Cardiac fibroblast (primary cell): ENCODE data around the gene SIVA1.

Experiments
- DNase-seq, 2 donors: peaks; one replicate each; pipeline versions ENCODE4 v3.0.0 to v3.0.0-alpha.2; 2010; ENCODE audit warnings: low read depth in 2 of 2
- H3K4me3 ChIP-seq, 2 donors: replicated peaks in 1 of 2; 1 replicate in 1 of 2; 2 replicates in 1 of 2; pipeline ENCODE4 v1.5.1; 2011; ENCODE audit warnings: low read depth in 2 of 2, low read length in 2 of 2, mild to moderate bottlenecking in 2 of 2, moderate library complexity in 1 of 2
- TF ChIP-seq, protein P1 (sequence below): IDR thresholded peaks from one replicate; pipeline ENCODE4 v1.5.1; 2011; ENCODE audit warnings: low read depth, mild to moderate bottlenecking, low read length, inconsistent platforms

SIVA1 gene

DNA sequence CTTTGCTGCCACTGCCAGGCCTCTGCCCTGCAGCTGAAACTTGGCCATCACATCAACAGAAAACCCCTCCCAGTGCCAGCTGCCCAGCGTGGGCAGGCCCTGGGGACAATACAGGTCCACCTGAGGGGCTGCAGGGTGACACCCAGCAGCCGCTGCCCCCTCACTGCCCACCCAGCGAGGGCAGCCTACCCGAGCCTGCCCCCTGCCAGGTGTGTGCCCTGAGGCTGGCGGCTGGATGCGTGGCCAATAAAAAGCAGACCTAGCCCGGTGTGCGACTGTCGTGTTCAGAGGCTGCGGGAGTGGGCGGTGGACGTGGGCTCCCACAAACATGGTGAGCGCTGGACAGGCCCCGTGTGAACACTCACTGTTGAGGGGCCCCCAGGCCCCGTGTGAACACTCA is 33.6 kb upstream of the SIVA1 start:
- H3K4me3 ChIP-seq, result no peak overlapping the region
- DNase-seq, result no peak
- TF ChIP-seq, protein P1, sequence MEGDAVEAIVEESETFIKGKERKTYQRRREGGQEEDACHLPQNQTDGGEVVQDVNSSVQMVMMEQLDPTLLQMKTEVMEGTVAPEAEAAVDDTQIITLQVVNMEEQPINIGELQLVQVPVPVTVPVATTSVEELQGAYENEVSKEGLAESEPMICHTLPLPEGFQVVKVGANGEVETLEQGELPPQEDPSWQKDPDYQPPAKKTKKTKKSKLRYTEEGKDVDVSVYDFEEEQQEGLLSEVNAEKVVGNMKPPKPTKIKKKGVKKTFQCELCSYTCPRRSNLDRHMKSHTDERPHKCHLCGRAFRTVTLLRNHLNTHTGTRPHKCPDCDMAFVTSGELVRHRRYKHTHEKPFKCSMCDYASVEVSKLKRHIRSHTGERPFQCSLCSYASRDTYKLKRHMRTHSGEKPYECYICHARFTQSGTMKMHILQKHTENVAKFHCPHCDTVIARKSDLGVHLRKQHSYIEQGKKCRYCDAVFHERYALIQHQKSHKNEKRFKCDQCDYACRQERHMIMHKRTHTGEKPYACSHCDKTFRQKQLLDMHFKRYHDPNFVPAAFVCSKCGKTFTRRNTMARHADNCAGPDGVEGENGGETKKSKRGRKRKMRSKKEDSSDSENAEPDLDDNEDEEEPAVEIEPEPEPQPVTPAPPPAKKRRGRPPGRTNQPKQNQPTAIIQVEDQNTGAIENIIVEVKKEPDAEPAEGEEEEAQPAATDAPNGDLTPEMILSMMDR, result no peak

DNA sequence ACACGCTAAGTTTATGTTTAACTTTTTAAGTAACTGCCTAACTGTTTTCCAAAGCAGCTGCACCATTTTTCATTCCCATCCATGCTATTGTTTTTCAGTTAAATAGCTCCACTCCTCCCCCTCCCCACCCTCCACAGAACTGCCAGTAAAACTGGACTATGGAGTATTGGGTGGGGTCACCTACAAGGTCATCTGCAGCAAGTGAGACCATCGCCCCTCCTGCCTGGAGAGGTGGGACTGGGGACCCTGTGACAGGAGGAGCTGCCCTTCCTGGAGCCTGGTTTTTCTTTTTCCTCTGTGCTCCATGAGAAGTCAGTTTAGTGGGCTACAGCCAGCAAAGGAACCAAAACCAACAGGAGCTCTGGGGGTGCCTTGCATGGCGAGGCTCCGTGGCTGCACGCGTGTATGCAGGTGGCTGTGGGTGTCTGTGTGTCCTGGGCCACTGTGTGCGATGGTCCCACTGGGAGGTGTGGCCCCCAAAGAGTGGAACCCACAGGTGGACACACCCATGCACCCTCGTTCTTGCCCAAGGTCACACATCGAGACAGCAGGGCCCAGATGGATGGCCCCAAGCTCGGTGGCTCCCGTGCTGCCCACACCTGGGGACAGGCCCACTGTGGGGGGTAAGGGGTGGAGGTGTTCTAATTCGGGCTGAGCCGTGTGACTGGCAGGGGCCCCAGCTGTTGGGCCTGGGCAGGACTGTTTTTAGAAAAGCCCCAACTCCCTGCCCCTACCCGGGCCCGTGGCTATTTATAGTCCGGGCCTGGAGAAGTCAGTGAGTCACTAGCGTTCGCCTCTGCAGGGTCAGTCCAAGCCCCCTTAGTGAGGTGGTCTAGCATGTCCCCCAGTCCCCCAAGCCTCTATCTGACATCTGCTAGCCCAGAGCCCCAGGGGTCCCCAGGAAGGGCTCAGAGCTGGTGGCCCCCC is 31.2 kb upstream of the SIVA1 start:
- TF ChIP-seq, protein P1, result no peak
- peak in 1 of 2 donors; percentile 46 for DNase-seq
- no peak overlapping the region for H3K4me3 ChIP-seq

DNA sequence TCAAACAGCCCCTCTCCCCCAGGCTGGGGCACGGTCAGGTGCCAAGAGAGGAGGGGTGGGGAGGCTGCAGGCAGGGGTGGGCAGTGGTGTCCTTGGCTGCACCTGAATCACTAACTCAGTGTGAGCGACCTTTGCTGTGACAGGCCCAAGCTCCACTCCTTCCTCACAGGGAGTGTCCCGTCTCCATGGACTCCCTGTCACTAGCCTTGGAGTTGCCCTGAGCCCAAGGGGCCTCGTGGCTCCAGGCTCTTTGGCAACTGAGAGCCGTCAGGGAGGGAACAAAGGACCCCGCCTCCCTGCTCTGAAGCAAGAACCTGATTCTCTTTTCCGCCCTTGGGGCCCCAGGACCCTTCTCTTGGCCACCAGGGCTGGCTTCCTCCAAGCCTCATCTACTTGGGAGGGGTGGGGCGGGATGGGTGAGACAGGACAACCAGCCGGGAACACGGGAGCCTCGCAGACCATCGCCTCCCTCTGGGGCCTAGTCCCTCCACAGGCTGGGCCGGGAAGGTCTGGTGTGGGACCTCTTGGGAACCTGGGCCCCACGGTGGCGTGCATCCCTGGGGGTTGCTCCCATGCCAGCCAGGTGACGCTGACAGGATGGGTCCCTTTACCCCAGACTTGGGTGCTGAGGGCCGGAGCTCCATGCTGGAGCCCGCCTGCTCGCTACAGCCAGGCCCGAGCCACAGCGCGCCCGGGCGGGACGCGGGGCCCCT is 29.9 kb upstream of the SIVA1 start:
- no peak overlapping the region for H3K4me3 ChIP-seq
- no peak for DNase-seq
- TF ChIP-seq, protein P1, result no peak

DNA sequence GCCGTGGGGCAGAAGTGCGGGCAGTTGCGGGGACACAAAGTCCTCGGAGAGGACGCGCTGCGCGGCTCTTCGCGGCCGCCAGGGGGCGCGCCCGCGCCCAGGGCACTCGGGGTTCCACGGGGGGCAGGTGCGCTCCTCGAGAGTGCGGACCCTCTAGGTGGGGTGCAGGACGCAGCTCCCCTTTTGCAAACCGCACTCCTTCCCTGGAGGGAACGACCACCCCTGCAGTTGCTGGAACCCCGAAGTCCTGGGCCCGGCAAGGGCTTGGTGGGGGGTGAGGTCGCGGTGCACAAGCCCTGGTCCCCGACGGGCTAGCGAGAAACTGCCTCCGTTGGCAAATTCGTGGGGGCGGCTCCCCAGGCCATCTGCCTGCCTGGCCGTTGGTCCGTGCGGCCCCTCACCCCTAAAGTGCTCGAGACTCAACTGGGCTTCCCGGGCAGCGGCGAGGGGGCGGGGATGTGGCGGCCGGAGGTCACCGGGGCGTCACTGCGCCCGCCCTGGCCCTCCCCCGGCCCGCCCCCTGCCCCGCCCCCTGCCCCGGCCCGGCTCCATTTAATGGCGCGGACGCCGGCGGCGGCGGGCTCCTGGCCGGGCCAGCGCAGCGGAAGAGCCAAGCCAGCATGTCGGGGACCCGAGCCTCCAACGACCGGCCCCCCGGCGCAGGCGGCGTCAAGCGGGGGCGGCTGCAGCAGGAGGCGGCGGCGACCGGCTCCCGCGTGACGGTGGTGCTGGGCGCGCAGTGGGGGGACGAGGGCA is 29.1 kb upstream of the SIVA1 start, which contains the start of gene ADSS1:
Gene ADSS1, plus strand, starts transcription at position 579 of the 756 bp plus-strand sequence. Its CDS starts 42 bp downstream, at position 621.
- DNase-seq, result peak; percentile 32 to 56
- TF ChIP-seq, protein P1, result peak; percentile 43
- peak within 1 kb of the TSS; percentile 48 to 50 for H3K4me3 ChIP-seq

DNA sequence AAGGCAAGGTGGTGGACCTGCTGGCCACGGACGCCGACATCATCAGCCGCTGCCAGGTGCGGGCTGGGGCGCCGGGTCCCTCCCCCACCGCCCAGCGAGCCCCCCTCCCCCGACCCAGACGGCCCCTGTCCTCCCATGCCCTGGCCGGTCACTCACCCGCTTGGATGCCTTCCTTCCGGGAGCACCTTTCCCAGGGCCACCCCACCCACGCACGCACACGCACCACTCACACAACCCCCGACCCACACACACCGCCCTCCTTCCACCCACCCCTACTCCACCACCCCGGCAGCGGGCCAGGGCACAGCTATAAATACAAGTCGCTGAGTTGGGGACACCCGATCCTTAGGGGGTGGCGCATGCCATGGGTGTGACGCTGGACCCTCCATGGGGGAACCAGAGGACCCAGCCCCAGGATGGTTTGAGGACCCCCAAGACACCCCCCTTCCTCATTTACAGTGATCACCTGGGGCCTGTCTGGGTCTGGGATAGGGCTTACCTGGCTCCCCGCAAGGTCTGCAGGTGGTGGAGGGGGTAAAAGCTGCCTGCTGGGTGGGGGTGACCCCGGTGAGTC is 28.5 kb upstream of the SIVA1 start:
- TF ChIP-seq, protein P1, result no peak
- H3K4me3 ChIP-seq, result peak overlapping the region; percentile 46 to 48

More for the DNA sequence above, 28.5 kb upstream of the SIVA1 start:
- DNase-seq, result peak in 1 of 2 donors; percentile 20
